Kidney epithelial cell (primary cell): ENCODE data around the gene VDR. TPM values are rescaled to one million over a fixed set of nuclear protein-coding genes. Genes with fewer than 3 reads are reported as not detected.

Source experiments
- DNase-seq: peaks from one replicate; pipeline ENCODE4 v3.0.0-alpha.2; 2010; ENCODE audit warnings: low read depth
- H3K27me3 ChIP-seq: 2 replicates; pipeline ENCODE4 v1.6.0; 2011; ENCODE audit warnings: low read length; ENCODE audit not compliant: control insufficient read depth, insufficient read depth
- H3K36me3 ChIP-seq: 2 replicates; pipeline ENCODE4 v1.5.1; 2011; ENCODE audit warnings: low read length; ENCODE audit not compliant: control insufficient read depth, insufficient read depth
- H3K4me3 ChIP-seq: 2 replicates; pipeline ENCODE4 v1.5.1; 2011; ENCODE audit warnings: low read depth, mild to moderate bottlenecking, control low read depth, low read length
- CTCF ChIP-seq: IDR thresholded peaks from 2 replicates; pipeline ENCODE4 v1.5.1; 2011; ENCODE audit warnings: mild to moderate bottlenecking, moderate library complexity, low read length, control low read depth, inconsistent platforms; ENCODE audit not compliant: insufficient read depth, poor library complexity, severe bottlenecking
- total RNA-seq: library from RNA; depleted of rRNA; stranded (reverse); fragments of >200 nt; gene quantifications from 2 replicates; pipeline ENCODE4 v1.2.3, GENCODE V29; 2015

VDR gene
- total RNA-seq, 1 donor from 2014 or later: 21.9 TPM

GRCh38 chr12:47935184-47935583 lies 30.4 kb upstream of the VDR start:
- TF ChIP-seq CTCF: no peak
- H3K4me3 ChIP-seq: no peak overlapping the region
- DNase-seq: no peak

GRCh38 chr12:47931187-47931586 lies 26.4 kb upstream of the VDR start:
- H3K4me3 ChIP-seq: no peak overlapping the region
- no peaks in the 10 kb centered on the region for H3K36me3 ChIP-seq
- DNase-seq: no peak
- H3K27me3 ChIP-seq: peaks cover 15% of the 10 kb centered on the region
- TF ChIP-seq CTCF: no peak

More at GRCh38 chr12:47935184-47935583, 30.4 kb upstream of the VDR start:
- H3K36me3 ChIP-seq: no peaks in the 10 kb centered on the region
- H3K27me3 ChIP-seq: peaks cover 4% of the 10 kb centered on the region

- Histone ChIP-seq H3K36me3 (no peaks in the 10 kb centered on the region), H3K4me3 (no peak overlapping the region), H3K27me3 (peaks cover 15% of the 10 kb centered on the region)
- no peak for DNase-seq
- no peak for TF ChIP-seq CTCF
These were observed 25.8 kb upstream of the VDR start for GRCh38 chr12:47930634-47931033.

- Histone ChIP-seq H3K36me3 (no peaks in the 10 kb centered on the region), H3K27me3 (peaks cover 13% of the 10 kb centered on the region), H3K4me3 (no peak overlapping the region)
- no peak for TF ChIP-seq CTCF
- no peak for DNase-seq
These were observed 22.6 kb upstream of the VDR start for GRCh38 chr12:47927346-47927745.

- no peak overlapping the region for H3K4me3 ChIP-seq
- H3K36me3 ChIP-seq: no peaks in the 10 kb centered on the region
- DNase-seq: no peak
- no peaks in the 10 kb centered on the region for H3K27me3 ChIP-seq
- TF ChIP-seq CTCF: no peak
These were observed 17.1 kb upstream of the VDR start for GRCh38 chr12:47921907-47922306.

GRCh38 chr12:47920913-47921312 lies 16.1 kb upstream of the VDR start:
- no peak for DNase-seq
- Histone ChIP-seq H3K4me3 (no peak overlapping the region), H3K36me3 (no peaks in the 10 kb centered on the region), H3K27me3 (no peaks in the 10 kb centered on the region)
- TF ChIP-seq CTCF: no peak
